ENCODE measurements around the gene GABRG3.

The GABRG3 gene

DNA sequence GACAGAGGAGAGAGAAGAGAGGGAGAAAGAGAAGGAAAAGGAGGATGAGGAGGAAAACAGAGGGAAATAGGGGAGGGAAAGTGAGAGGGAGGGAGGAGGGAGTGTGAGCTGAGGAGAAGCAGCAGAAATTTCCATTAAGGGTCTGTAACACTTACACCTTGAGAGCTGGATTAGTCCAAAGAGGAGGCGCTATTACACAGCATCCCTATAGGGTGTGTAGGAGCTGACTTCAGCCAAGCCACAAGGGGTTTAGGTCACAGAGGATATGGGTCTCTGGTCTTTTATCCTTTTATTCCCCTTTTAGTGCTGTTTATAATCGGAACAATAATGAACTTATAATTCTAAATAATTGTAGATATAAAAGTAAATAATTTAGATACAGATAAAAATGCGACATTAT, 230.4 kb downstream of the GABRG3 start:
- H3K4me3 ChIP-seq (ENCODE audit: low read depth, low read length): no peak overlapping the region
- no peaks in the 10 kb centered on the region for H3K27me3 ChIP-seq (replicated peaks)
- no peak for TF ChIP-seq CTCF (IDR thresholded peaks at IDR 0.05; ENCODE audit: low read depth, low read length, missing control alignments)
- no peaks in the 10 kb centered on the region for H3K36me3 ChIP-seq (replicated peaks)
- DNase-seq: no peak
- in situ Hi-C loops (cut with HindIII; ENCODE audit: low pct_ligation_motif_present, low sequenced_read_pairs): no loop called here
- no peak overlapping the region for H3K27ac ChIP-seq

- Histone ChIP-seq H3K27me3 (replicated peaks) (no peaks in the 10 kb centered on the region), H3K36me3 (replicated peaks) (no peaks in the 10 kb centered on the region), H3K4me3 (ENCODE audit: low read depth, low read length) (no peak overlapping the region), H3K27ac (no peak overlapping the region)
- in situ Hi-C loops (cut with HindIII; ENCODE audit: low pct_ligation_motif_present, low sequenced_read_pairs): no loop called here
- no peak for TF ChIP-seq CTCF (IDR thresholded peaks at IDR 0.05; ENCODE audit: low read depth, low read length, missing control alignments)
- no peak for DNase-seq
Observed at GRCh38 chr15:27210176-27210575, 239.2 kb downstream of the GABRG3 start.

DNA sequence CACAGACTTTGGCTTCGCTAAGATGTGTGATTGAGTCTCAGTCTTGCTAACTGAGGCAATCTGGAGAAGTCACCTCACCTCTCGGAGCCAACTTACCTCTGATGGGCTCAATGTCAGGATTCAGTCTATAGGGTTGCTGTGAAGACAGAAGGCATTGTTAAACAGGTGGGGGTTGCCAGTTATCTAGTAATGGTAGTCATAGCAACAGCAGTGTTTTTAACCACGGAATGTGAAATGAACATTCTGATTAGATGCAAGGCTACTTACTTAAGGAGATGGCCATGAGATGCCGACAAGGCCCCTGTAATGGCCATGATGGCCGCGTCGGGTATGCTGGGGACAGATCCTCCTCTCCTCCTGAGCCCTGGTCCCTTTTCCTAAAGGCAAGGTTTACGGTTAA, 243.1 kb downstream of the GABRG3 start:
- Histone ChIP-seq H3K27me3 (replicated peaks) (no peaks in the 10 kb centered on the region), H3K4me3 (ENCODE audit: low read depth, low read length) (no peak overlapping the region), H3K27ac (no peak overlapping the region), H3K36me3 (replicated peaks) (no peaks in the 10 kb centered on the region)
- no peak for DNase-seq
- in situ Hi-C loops (cut with HindIII; ENCODE audit: low pct_ligation_motif_present, low sequenced_read_pairs): no loop called here
- TF ChIP-seq CTCF (IDR thresholded peaks at IDR 0.05; ENCODE audit: low read depth, low read length, missing control alignments): no peak

- Histone ChIP-seq H3K4me3 (ENCODE audit: low read depth, low read length) (no peak overlapping the region), H3K36me3 (replicated peaks) (no peaks in the 10 kb centered on the region)
- DNase-seq: no peak
Observed at GRCh38 chr15:27214961-27215360, 244.0 kb downstream of the GABRG3 start.

DNA sequence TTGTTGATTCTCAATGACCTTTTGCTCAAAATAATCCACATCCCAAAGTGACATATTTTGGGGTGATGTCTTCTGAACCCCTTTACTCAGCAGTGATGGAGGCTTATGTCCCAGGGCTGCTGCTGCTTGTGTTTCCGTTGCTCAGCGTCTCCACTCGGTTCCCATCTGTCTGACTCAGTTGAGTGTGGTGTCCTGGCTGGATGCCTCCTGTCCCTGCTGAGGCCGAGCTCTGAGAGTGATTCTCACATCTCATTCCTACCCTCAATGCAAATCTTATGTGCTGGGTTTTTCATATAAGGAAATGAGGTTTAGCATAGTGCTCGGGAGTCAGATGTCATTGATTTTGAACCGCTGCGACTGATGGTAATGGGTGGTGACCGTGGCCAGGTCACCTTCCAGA, 247.4 kb downstream of the GABRG3 start:
- no peak overlapping the region for H3K4me3 ChIP-seq (ENCODE audit: low read depth, low read length)
- DNase-seq: no peak
- no peak for TF ChIP-seq CTCF (IDR thresholded peaks at IDR 0.05; ENCODE audit: low read depth, low read length, missing control alignments)
- no peaks in the 10 kb centered on the region for H3K36me3 ChIP-seq (replicated peaks)
- no peak overlapping the region for H3K27ac ChIP-seq
- in situ Hi-C loops (cut with HindIII; ENCODE audit: low pct_ligation_motif_present, low sequenced_read_pairs): no loop called here
- no peaks in the 10 kb centered on the region for H3K27me3 ChIP-seq (replicated peaks)

More at GRCh38 chr15:27214961-27215360, 244.0 kb downstream of the GABRG3 start:
- in situ Hi-C loops (cut with HindIII; ENCODE audit: low pct_ligation_motif_present, low sequenced_read_pairs): no loop called here
- H3K27me3 ChIP-seq (replicated peaks): no peaks in the 10 kb centered on the region
- no peak overlapping the region for H3K27ac ChIP-seq
- TF ChIP-seq CTCF (IDR thresholded peaks at IDR 0.05; ENCODE audit: low read depth, low read length, missing control alignments): no peak

- H3K27me3 ChIP-seq (replicated peaks): no peaks in the 10 kb centered on the region
- H3K36me3 ChIP-seq (replicated peaks): no peaks in the 10 kb centered on the region
- in situ Hi-C loops (cut with HindIII; ENCODE audit: low pct_ligation_motif_present, low sequenced_read_pairs): no loop called here
- no peak for DNase-seq
- no peak for TF ChIP-seq CTCF (IDR thresholded peaks at IDR 0.05; ENCODE audit: low read depth, low read length, missing control alignments)
- no peak overlapping the region for H3K27ac ChIP-seq
- H3K4me3 ChIP-seq (ENCODE audit: low read depth, low read length): no peak overlapping the region
Observed at GRCh38 chr15:27219636-27220035, 248.7 kb downstream of the GABRG3 start.
